Heart left ventricle (tissue), 16 donors: ENCODE data around the gene SEC14L3. TPM values are rescaled to one million over a fixed set of nuclear protein-coding genes. Genes with fewer than 3 reads are reported as not detected.
A peak's percentile ranks its signal among the peaks of the same experiment; 100 is the strongest.

ENCODE experiments used
- ATAC-seq, 4 donors: fragments of 200-7000 bp; cut with Tn5 transposase; one replicate each; pipeline ENCODE4 v1.9.1; 2020 to 2022; ENCODE audit warnings: moderate library complexity in 4 of 4, mild to moderate bottlenecking in 3 of 4, moderate number of reproducible peaks in 1 of 4
- DNase-seq, 5 donors: peaks; one replicate each; pipeline ENCODE4 v3.0.0-alpha.2; 2020
- H3K27ac ChIP-seq, 12 donors: fragments of 200-600 bp; sonication (generic) in 4 of 12; one replicate each; pipeline versions ENCODE4 v1.5.0 to v1.8.0; 2016 to 2022; ENCODE audit warnings: mild to moderate bottlenecking in 2 of 12
- H3K27me3 ChIP-seq, 9 donors: fragments of 200-600 bp; sonication (generic) in 2 of 9; one replicate each; pipeline versions ENCODE4 v1.5.1 to v1.8.0; 2016 to 2022; ENCODE audit warnings: mild to moderate bottlenecking in 3 of 9
- H3K36me3 ChIP-seq, 9 donors: fragments of 200-600 bp; sonication (generic) in 2 of 9; one replicate each; pipeline versions ENCODE4 v1.5.0 to v1.8.0; 2018 to 2022; ENCODE audit warnings: mild to moderate bottlenecking in 2 of 9
- H3K4me1 ChIP-seq, 12 donors: fragments of 200-600 bp; sonication (generic) in 4 of 12; one replicate each; pipeline versions ENCODE4 v1.5.0 to v1.8.0; 2016 to 2022; ENCODE audit warnings: mild to moderate bottlenecking in 3 of 12
- H3K4me3 ChIP-seq, 12 donors: fragments of 200-600 bp; sonication (generic) in 4 of 12; one replicate each; pipeline versions ENCODE4 v1.5.0 to v1.8.0; 2017 to 2022; ENCODE audit warnings: mild to moderate bottlenecking in 9 of 12, moderate library complexity in 4 of 12
- H3K9me3 ChIP-seq, 12 donors: fragments of 200-600 bp; sonication (generic) in 4 of 12; one replicate each; pipeline versions ENCODE4 v1.5.0 to v1.8.0; 2016 to 2022; ENCODE audit warnings: mild to moderate bottlenecking in 1 of 12
- CTCF ChIP-seq, 12 donors: fragments of 200-600 bp; sonication (generic) in 4 of 12; IDR thresholded peaks; one replicate each; pipeline versions ENCODE4 v1.5.0 to v1.8.0; 2018 to 2022; ENCODE audit warnings: antibody characterized with exemption in 12 of 12, mild to moderate bottlenecking in 5 of 12
- POLR2A ChIP-seq, 2 donors: fragments of 450-650 bp; IDR thresholded peaks; one replicate each; pipeline ENCODE4 v1.6.1; 2017; ENCODE audit warnings: antibody characterized with exemption in 2 of 2, mild to moderate bottlenecking in 2 of 2, moderate library complexity in 2 of 2
- WGBS, 4 donors: extraction: QIAGEN DNeasy Blood & Tissue Kit in 2 of 4; methylation state at CpG; one replicate each; pipeline versions ENCODE4 v1.1.5 to v1.1.7; 2013 to 2018; 5-methylcytosine and 5-hydroxymethylcytosine counted together
- intact Hi-C, 10 donors: fragments of 100-400 bp; cut with DNase I; formaldehyde crosslinking; loops; one replicate each; pipeline versions ENCODE4 v1.11.1 to v1.14.2; 2022
- polyA plus RNA-seq, 2 donors: library from polyadenylated mRNA; stranded (reverse); fragments of 200-250 nt; gene quantifications; one replicate each; pipeline ENCODE4 v1.2.3, GENCODE V29; 2013
- total RNA-seq, 9 donors: library from RNA; depleted of rRNA in 2 of 9; stranded (reverse); fragments of >200 nt in 2 of 9; fragmentation: NEBNext Ultra II Directional in 3 of 9; extraction: Animal tissue kit (Norgen Biotek cat#: 25700) in 3 of 9; gene quantifications; one replicate each; pipeline versions ENCODE4 v1.1.0 to v1.2.4, GENCODE V29; 2016 to 2023
- donor health status: ischemic (EF 13 %, LVEDD 7.1; RV severe dilation, severe dysfunction).
- donor health status: healthy with polysubstance abuse.
- donor health status: DM: no; HTN: yes; CAD: no.
- donor health status: DM: no; HTN: no; CAD: no.
- donor health status: ischemic (EF 25% LVEDD 6.9; RV normal size, moderate dysfunction).
- donor health status: ischemic (EF 25% LVEDD 5.7; RV mildly dilated, moderate dysfunction).
- donor health status: healthy.
- donor health status: DM: yes; HTN: yes; CAD: no.
- donor health status: ischemic (EF 35%, LVEDD 5.7; RV mildly dilated, moderate dysfunction).
- donor health status: nonischemic (EF 11% LVEDD 7.7; RV severe dilation, severe dysfunction).
- donor health status: DM: yes; HTN: yes; CAD: no.
- donor health status: PGD.
- donor health status: ischemic (EF 29% LVEDD 5.4; RV normal size, mild dysfunction).
- donor health status: nonischemic (EF 23%, LVEDD 6.1; RV moderate dilation, normal function).

SEC14L3 gene
- total and polyA plus RNA-seq, 11 donors: not detected

GRCh38 chr22:30508216-30508615, 36.4 kb upstream of the SEC14L3 start:
- TF ChIP-seq CTCF (IDR thresholded peaks at IDR 0.05): no peak
- TF ChIP-seq POLR2A (IDR thresholded peaks at IDR 0.05): no peak
- H3K27ac ChIP-seq: no peak overlapping the region
- no peak overlapping the region for H3K4me3 ChIP-seq
- intact Hi-C loops: no loop called here
- peaks cover 0 to 4% (median 0%) of the 10 kb centered on the region in 12 donors for H3K4me1 ChIP-seq
- peaks cover 0 to 2% (median 0%) of the 10 kb centered on the region in 12 donors for H3K9me3 ChIP-seq
- WGBS, 4 donors: 91 to 95% (median 93%) methylated on average over 5 of the region's 5 CpGs
- ATAC-seq (no peak), DNase-seq (no peak)
- no peaks in the 10 kb centered on the region for H3K36me3 ChIP-seq
- peaks cover 9 to 57% (median 31%) of the 10 kb centered on the region in 9 donors for H3K27me3 ChIP-seq

- peaks cover 9 to 62% (median 35%) of the 10 kb centered on the region in 9 donors for H3K27me3 ChIP-seq
- TF ChIP-seq CTCF (IDR thresholded peaks at IDR 0.05) (no peak), POLR2A (IDR thresholded peaks at IDR 0.05) (no peak)
Observed at GRCh38 chr22:30507670-30508069, 35.9 kb upstream of the SEC14L3 start.

GRCh38 chr22:30506507-30506968, 34.7 kb upstream of the SEC14L3 start:
- WGBS, 4 donors: 73 to 80% (median 75%) methylated on average over 8 of the region's 8 CpGs
- H3K4me3 ChIP-seq: no peak overlapping the region
- DNase-seq (peak in 1 of 5 donors; percentile 17), ATAC-seq (no peak)
- no peak overlapping the region for H3K27ac ChIP-seq
- H3K9me3 ChIP-seq: no peaks in the 10 kb centered on the region
- peaks cover 9 to 73% (median 36%) of the 10 kb centered on the region in 9 donors for H3K27me3 ChIP-seq
- intact Hi-C loops: no loop called here
- no peak for TF ChIP-seq CTCF (IDR thresholded peaks at IDR 0.05)
- TF ChIP-seq POLR2A (IDR thresholded peaks at IDR 0.05): no peak
- H3K36me3 ChIP-seq: no peaks in the 10 kb centered on the region
- peaks cover 0 to 4% (median 0%) of the 10 kb centered on the region in 12 donors for H3K4me1 ChIP-seq

More at GRCh38 chr22:30507670-30508069, 35.9 kb upstream of the SEC14L3 start:
- H3K4me1 ChIP-seq: peaks cover 0 to 4% (median 0%) of the 10 kb centered on the region in 12 donors
- H3K36me3 ChIP-seq: no peaks in the 10 kb centered on the region
- no peak for DNase-seq
- H3K4me3 ChIP-seq: no peak overlapping the region
- H3K9me3 ChIP-seq: no peaks in the 10 kb centered on the region
- intact Hi-C loops: no loop called here
- 84 to 90% (median 88%) methylated on average over 4 of the region's 4 CpGs for WGBS, 4 donors
- ATAC-seq: no peak
- H3K27ac ChIP-seq: no peak overlapping the region

GRCh38 chr22:30503551-30503950, 31.7 kb upstream of the SEC14L3 start:
- ATAC-seq: no peak
- peak in 1 of 5 donors; percentile 6 for DNase-seq
- H3K27me3 ChIP-seq: peaks cover 9 to 80% (median 42%) of the 10 kb centered on the region in 9 donors
- H3K27ac ChIP-seq: no peak overlapping the region
- H3K36me3 ChIP-seq: no peaks in the 10 kb centered on the region
- H3K4me3 ChIP-seq: no peak overlapping the region
- 71 to 81% (median 75%) methylated on average over 12 of the region's 12 CpGs for WGBS, 4 donors
- TF ChIP-seq CTCF (IDR thresholded peaks at IDR 0.05) (no peak), POLR2A (IDR thresholded peaks at IDR 0.05) (no peak)
- no peaks in the 10 kb centered on the region for H3K9me3 ChIP-seq
- intact Hi-C loops: no loop called here
- peaks cover 0 to 4% (median 0%) of the 10 kb centered on the region in 12 donors for H3K4me1 ChIP-seq
